ENCODE measurements around the gene TLR4. TPM values are rescaled to one million over a fixed set of nuclear protein-coding genes. Genes with fewer than 3 reads are reported as not detected.

TLR4 gene
- total RNA-seq, 1 experiment from 2014 or later: 0.07 TPM

DNA sequence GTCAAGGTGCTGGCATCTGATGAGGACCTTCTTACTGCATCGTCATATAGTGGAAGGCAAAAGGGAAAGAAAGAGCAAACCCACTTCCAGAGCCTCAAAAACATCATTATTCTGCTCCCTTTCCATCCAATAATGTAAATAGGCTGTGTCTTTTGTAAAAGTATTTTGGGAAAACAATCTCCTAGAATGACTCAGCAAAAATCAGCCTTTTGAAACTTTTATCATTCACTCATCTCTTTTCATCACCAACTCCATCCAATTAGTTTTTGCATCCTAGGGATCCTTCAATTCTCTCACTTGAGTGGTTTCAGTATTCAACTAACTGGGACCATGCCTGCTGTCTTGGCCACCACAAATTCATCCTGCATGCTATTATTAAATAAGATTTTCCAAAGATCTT lies 39.8 kb upstream of the TLR4 start:
- DNase-seq: no peak
- WGBS (ENCODE audit: extremely low coverage, insufficient read length, low lambda C conversion rate): no CpG with 5 or more reads among the region's 1 CpG
- H3K4me1 Mint-ChIP-seq: no peaks in the 10 kb centered on the region; a peak in 1 of 4 replicates

More for the DNA sequence above, 39.8 kb upstream of the TLR4 start:
- Histone ChIP-seq H2BK12ac (ENCODE audit: insufficient read length, low read depth, low read length) (no peak overlapping the region), H2AFZ (ENCODE audit: low read length) (no peak overlapping the region), H2BK5ac (ENCODE audit: insufficient read length, low read length) (no peak overlapping the region), H2BK15ac (ENCODE audit: low read depth, low read length) (no peak overlapping the region), H3K27ac (ENCODE audit: insufficient read length, low read depth, low read length) (no peak overlapping the region), H3K4me1 (ENCODE audit: insufficient read depth, low read length) (no peaks in the 10 kb centered on the region), H3K4ac (ENCODE audit: low read depth, low read length) (no peak overlapping the region), H3K18ac (ENCODE audit: insufficient read length, low read depth, low read length) (no peak overlapping the region), H2BK20ac (ENCODE audit: low read depth, low read length, poor library complexity, severe bottlenecking) (no peak overlapping the region), H2BK120ac (ENCODE audit: low read depth, low read length, poor library complexity, severe bottlenecking) (no peak overlapping the region), H3K23ac (ENCODE audit: insufficient read length, low read depth, low read length) (no peak overlapping the region), H4K20me1 (ENCODE audit: control insufficient read depth, insufficient read depth, insufficient read length) (no peaks in the 10 kb centered on the region), H3K9ac (ENCODE audit: extremely low read depth, insufficient read length, low read length) (no peak overlapping the region), H3K27me3 (ENCODE audit: insufficient read depth, low read length) (peaks cover 2% of the 10 kb centered on the region; the same call in 1 of the 2 replicates), H3T11ph (ENCODE audit: low read length) (no peak overlapping the region), H3K79me2 (ENCODE audit: insufficient read depth, low read length) (no peaks in the 10 kb centered on the region), H2AK5ac (ENCODE audit: insufficient read length, low read length) (no peak overlapping the region), H3K23me2 (ENCODE audit: insufficient read length, low read depth, low read length, poor library complexity, severe bottlenecking) (no peaks in the 10 kb centered on the region), H3K14ac (ENCODE audit: insufficient read depth, low read length) (no peak overlapping the region), H3K79me1 (ENCODE audit: insufficient read depth, low read depth, low read length, poor library complexity, severe bottlenecking) (no peaks in the 10 kb centered on the region), H4K91ac (ENCODE audit: insufficient read length, low read depth, low read length) (no peak overlapping the region), H3K56ac (ENCODE audit: insufficient read length, low read depth, low read length) (no peak overlapping the region), H4K5ac (ENCODE audit: insufficient read length, low read depth, low read length) (no peak overlapping the region), H3K4me2 (ENCODE audit: insufficient read depth, insufficient read length, low read length) (no peak overlapping the region), H3K9me3 (ENCODE audit: control insufficient read depth, low read depth, low read length) (no peaks in the 10 kb centered on the region), H4K8ac (replicated peaks; ENCODE audit: insufficient read length, low read depth, low read length) (no peak overlapping the region)
- Mint-ChIP-seq H3K4me3 (no peak overlapping the region), H3K27ac (no peak overlapping the region), H3K36me3 (ENCODE audit: insufficient read depth in 1 of 3, low read depth in 3 of 3) (no peaks in the 10 kb centered on the region), H3K27me3 (ENCODE audit: low read depth) (no peaks in the 10 kb centered on the region), H3K9me3 (no peaks in the 10 kb centered on the region)
- TF ChIP-seq, protein P1, sequence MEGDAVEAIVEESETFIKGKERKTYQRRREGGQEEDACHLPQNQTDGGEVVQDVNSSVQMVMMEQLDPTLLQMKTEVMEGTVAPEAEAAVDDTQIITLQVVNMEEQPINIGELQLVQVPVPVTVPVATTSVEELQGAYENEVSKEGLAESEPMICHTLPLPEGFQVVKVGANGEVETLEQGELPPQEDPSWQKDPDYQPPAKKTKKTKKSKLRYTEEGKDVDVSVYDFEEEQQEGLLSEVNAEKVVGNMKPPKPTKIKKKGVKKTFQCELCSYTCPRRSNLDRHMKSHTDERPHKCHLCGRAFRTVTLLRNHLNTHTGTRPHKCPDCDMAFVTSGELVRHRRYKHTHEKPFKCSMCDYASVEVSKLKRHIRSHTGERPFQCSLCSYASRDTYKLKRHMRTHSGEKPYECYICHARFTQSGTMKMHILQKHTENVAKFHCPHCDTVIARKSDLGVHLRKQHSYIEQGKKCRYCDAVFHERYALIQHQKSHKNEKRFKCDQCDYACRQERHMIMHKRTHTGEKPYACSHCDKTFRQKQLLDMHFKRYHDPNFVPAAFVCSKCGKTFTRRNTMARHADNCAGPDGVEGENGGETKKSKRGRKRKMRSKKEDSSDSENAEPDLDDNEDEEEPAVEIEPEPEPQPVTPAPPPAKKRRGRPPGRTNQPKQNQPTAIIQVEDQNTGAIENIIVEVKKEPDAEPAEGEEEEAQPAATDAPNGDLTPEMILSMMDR (conservative IDR thresholded peaks at IDR 0.05): no peak
